Tibial artery (tissue), 4 donors: Measurements from ENCODE around the gene ACTL7A.
"Not testable (repeated sequence)": the region's sequence is repeated elsewhere in the genome, so short reads cannot be mapped to it uniquely, and the experiment has no call there.

Source experiments
- DNase-seq, 2 donors: peaks; one replicate each; pipeline ENCODE4 v3.0.0-alpha.2; 2019
- H3K27ac ChIP-seq, 2 donors: fragments of 200-600 bp; sonication (generic) in 1 of 2; 1 replicate in 1 of 2; 2 replicates in 1 of 2; pipeline ENCODE4 v1.5.1; 2018 to 2019; ENCODE audit warnings: mild to moderate bottlenecking in 1 of 2
- H3K27me3 ChIP-seq, 2 donors: fragments of 200-600 bp; sonication (generic) in 1 of 2; one replicate each; pipeline versions ENCODE4 v1.5.1 to v1.6.0; 2016 to 2019
- H3K36me3 ChIP-seq, 3 donors: fragments of 200-600 bp; sonication (generic) in 2 of 3; one replicate each; pipeline ENCODE4 v1.5.1; 2016 to 2019; ENCODE audit warnings: mild to moderate bottlenecking in 2 of 3
- H3K4me1 ChIP-seq, 4 donors: fragments of 200-600 bp; sonication (generic) in 2 of 4; 1 replicate in 3 of 4; 2 replicates in 1 of 4; pipeline ENCODE4 v1.5.1; 2016 to 2019
- H3K4me3 ChIP-seq, 2 donors: fragments of 200-600 bp; sonication (generic) in 1 of 2; 1 replicate in 1 of 2; 2 replicates in 1 of 2; pipeline ENCODE4 v1.5.1; 2018 to 2019; ENCODE audit warnings: mild to moderate bottlenecking in 2 of 2
- H3K9me3 ChIP-seq, 3 donors: fragments of 200-600 bp; sonication (generic) in 1 of 3; one replicate each; pipeline ENCODE4 v1.5.1; 2016 to 2019
- CTCF ChIP-seq, 2 experiments: fragments of 200-600 bp in 1 of 2; fragments of 450-650 bp in 1 of 2; IDR thresholded peaks; one replicate each; pipeline ENCODE4 v1.5.1; 2017 to 2019; ENCODE audit warnings: antibody characterized with exemption in 2 of 2, mild to moderate bottlenecking in 1 of 2, moderate library complexity in 1 of 2
- intact Hi-C: fragments of 100-400 bp; cut with DNase I; formaldehyde crosslinking; loops from one replicate; pipeline ENCODE4 v1.15.0; 2023; ENCODE audit warnings: low total_unique reads

The ACTL7A gene

GRCh38 chr9:108842610-108843295 is 19.3 kb upstream of the ACTL7A start:
- intact Hi-C loops: no loop called here
- no peak for TF ChIP-seq CTCF (IDR thresholded peaks at IDR 0.05)

GRCh38 chr9:108844391-108844790 is 17.7 kb upstream of the ACTL7A start:
- no peak overlapping the region for H3K4me3 ChIP-seq
- H3K4me1 ChIP-seq: no peaks in the 10 kb centered on the region
- H3K27me3 ChIP-seq: no peaks in the 10 kb centered on the region
- no peak for TF ChIP-seq CTCF (IDR thresholded peaks at IDR 0.05)
- intact Hi-C loops: no loop called here
- no peaks in the 10 kb centered on the region for H3K36me3 ChIP-seq
- no peak overlapping the region for H3K27ac ChIP-seq
- H3K9me3 ChIP-seq: no peaks in the 10 kb centered on the region
- DNase-seq: no peak

More at GRCh38 chr9:108842610-108843295, 19.3 kb upstream of the ACTL7A start:
- no peak for DNase-seq
- no peak overlapping the region for H3K27ac ChIP-seq
- H3K4me1 ChIP-seq: no peaks in the 10 kb centered on the region
- no peaks in the 10 kb centered on the region for H3K27me3 ChIP-seq
- H3K36me3 ChIP-seq: no peaks in the 10 kb centered on the region
- H3K4me3 ChIP-seq: no peak overlapping the region
- no peaks in the 10 kb centered on the region for H3K9me3 ChIP-seq

- intact Hi-C loops: no loop called here
- no peaks in the 10 kb centered on the region for H3K27me3 ChIP-seq
- H3K4me1 ChIP-seq: no peaks in the 10 kb centered on the region
- no peaks in the 10 kb centered on the region for H3K9me3 ChIP-seq
- no peak for TF ChIP-seq CTCF (IDR thresholded peaks at IDR 0.05)
- DNase-seq: no peak
- H3K36me3 ChIP-seq: no peaks in the 10 kb centered on the region
- H3K27ac ChIP-seq: no peak overlapping the region
- no peak overlapping the region for H3K4me3 ChIP-seq
Observed at GRCh38 chr9:108844856-108845255, 17.2 kb upstream of the ACTL7A start.

GRCh38 chr9:108845507-108845906 is 16.6 kb upstream of the ACTL7A start:
- Histone ChIP-seq H3K27me3 (no peaks in the 10 kb centered on the region), H3K36me3 (no peaks in the 10 kb centered on the region), H3K4me1 (no peaks in the 10 kb centered on the region), H3K4me3 (no peak overlapping the region), H3K27ac (no peak overlapping the region), H3K9me3 (no peaks in the 10 kb centered on the region)
- intact Hi-C loops: no loop called here
- DNase-seq: no peak
- TF ChIP-seq CTCF (IDR thresholded peaks at IDR 0.05): no peak

- Histone ChIP-seq H3K27ac (no peak overlapping the region), H3K36me3 (no peaks in the 10 kb centered on the region), H3K4me3 (no peak overlapping the region), H3K27me3 (no peaks in the 10 kb centered on the region), H3K9me3 (no peaks in the 10 kb centered on the region), H3K4me1 (no peaks in the 10 kb centered on the region)
- no peak for TF ChIP-seq CTCF (IDR thresholded peaks at IDR 0.05)
- intact Hi-C loops: no loop called here
- DNase-seq: no peak
Observed at GRCh38 chr9:108845947-108846346, 16.1 kb upstream of the ACTL7A start.

- intact Hi-C loops, H3K27ac ChIP-seq, H3K36me3 ChIP-seq, H3K27me3 ChIP-seq, H3K9me3 ChIP-seq, H3K4me1 ChIP-seq, H3K4me3 ChIP-seq, DNase-seq: not testable (repeated sequence)
Observed at GRCh38 chr9:108848296-108848695, 13.8 kb upstream of the ACTL7A start.
